HG03280 (cell line): ENCODE results near the gene CNOT4.

ENCODE experiments used
- ATAC-seq: cut with Tn5 transposase; IDR thresholded peaks from one replicate; pipeline ENCODE4 v1.9.1; 2021; ENCODE audit warnings: mild to moderate bottlenecking, moderate library complexity; ENCODE audit not compliant: unreplicated experiment

CNOT4 gene

DNA sequence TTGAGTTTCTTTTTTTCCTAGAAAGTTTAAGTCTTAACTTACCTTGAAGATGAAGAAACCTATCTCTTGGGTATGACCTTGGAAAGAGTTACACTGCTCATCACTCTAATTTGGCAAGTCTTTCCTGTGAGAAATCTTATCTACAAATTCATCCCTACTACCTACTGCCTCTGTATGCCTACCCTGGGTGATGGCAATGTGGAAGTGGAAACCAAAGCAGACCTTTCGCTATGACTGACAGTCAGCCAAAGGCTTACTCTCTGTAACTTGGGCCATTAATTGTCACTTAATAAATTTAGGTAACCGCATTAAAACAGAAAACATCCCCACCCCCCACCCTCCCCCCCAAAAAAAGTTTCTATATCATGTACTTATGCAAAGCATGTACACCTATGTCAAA lies 103.9 kb downstream of the CNOT4 start:
- ATAC-seq: no peak

DNA sequence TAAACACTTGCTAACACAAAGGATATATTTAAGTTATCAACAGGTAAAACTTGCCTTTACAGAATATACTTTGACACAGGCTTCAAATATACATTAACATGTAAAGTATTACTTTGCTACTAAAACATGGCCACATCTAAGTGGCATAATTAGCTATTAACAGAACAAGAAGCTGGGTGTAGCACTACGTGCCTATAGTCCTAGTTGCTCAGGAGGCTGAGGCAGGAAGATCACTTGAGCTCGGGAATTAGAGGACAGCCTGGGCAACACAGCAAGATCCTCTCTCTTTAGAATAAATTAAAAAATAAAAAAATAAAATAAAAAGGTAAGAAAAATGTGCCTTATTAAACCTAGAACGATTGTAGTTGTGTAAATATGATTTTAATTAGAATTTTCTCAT lies 106.6 kb downstream of the CNOT4 start:
- ATAC-seq: no peak

DNA sequence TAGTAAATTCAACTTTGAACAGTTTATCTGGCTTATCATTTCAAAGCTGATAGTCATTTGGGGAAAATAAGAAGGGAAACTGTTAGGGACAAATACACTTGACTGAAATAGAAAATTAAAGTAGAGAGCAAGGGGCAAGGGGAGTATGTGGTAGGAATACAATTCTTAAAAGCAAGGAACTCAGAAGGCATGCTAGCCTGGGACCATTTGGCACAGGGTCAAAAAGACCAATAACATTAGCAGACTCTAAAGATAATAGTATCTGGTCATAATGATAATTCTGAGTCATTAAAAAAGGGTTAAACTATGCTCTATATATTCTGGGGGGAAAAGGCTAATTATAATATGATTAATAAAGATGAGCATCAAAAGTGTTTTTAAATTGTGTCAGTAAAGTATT lies 112.2 kb downstream of the CNOT4 start:
- no peak for ATAC-seq

DNA sequence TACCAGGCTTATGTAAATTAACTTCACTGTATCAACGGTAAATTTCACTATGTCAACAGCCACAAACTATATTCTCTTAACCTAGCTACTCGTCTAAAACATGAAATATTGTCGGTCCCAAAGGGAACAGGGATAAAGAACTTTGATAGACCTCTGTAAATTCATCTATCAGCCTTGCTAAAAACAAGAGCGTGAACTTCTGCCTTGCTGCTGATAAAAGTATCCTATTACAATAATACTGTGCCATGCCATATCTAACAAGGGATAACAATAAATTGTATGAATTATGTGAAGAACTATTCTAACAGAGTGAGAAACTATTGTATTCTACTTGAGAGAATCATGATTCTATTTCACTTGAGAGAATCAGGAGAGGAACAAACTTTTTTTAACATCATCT lies 117.2 kb downstream of the CNOT4 start:
- ATAC-seq: no peak

DNA sequence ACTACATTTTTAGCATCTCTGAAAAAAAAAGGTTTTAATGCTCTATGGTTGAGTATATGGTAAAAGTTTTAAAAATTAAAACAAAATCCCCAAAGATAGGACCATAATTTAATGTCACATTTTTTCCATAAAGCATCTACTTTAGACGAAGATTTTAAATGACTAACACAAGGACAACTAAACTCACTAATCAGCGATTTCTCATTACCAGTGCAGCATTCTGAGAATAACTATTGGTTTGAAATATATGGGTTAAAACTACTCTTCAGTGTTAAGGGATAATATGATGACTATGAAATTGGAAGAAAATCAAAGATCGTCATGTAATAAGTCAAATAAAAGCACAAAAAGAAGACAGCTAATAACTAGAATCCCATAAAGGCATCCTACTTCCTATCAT lies 118.4 kb downstream of the CNOT4 start:
- ATAC-seq: no peak

DNA sequence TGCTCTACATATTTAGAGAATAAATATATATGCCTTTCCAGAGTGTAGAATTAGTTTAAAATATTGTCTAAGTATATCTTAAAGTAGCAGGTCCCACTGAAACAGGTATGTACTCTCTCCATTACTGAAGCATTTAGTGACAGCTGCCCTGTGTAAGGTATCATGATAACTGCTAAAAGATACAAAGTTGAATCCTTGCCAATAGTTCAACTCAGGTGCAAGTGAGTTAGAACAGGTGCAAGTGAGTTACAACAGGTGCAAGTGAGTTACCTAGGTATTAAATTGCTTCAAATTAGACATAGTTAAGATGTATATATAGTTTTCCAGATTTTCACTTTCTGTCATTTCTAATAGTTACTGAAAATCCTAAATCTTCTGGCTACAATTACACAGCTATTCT lies 119.1 kb downstream of the CNOT4 start:
- ATAC-seq: no peak

DNA sequence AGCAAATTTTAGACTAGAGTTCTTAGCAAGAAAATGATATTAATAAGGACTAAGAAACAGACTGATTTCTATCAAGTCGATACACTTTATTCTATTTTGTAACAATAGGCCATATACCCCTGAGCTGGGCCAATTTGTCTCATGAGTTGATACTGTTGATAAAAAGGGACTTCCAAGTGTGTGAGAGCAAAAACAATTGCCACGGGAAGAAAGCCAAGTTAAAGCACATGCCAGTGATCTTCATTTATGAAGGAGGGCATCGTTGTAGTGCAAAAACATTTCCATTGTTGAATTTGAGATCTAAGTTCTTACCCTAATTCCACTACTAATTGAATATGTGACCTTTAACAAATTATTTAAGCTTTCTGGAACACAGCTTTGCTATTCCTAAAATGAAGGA lies 119.9 kb downstream of the CNOT4 start:
- no peak for ATAC-seq

DNA sequence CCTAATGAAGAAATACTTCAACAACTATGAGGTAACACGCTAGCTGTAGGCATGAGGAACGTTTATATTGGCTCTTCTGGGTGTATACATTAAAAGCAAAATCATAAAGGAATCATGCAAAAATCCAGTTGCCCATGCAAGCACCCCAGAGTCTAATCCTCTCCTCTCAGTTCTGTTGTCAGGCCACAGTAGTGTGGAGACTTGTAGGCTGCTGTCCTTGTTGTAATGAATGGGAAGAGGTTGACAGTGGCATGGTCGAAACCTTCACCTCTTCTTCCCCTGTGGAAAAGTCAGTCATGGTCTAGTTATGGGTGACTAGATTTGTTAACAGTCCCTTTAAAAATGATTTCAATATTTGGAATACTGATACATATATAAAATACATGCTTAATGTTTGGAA lies 121.3 kb downstream of the CNOT4 start:
- no peak for ATAC-seq

DNA sequence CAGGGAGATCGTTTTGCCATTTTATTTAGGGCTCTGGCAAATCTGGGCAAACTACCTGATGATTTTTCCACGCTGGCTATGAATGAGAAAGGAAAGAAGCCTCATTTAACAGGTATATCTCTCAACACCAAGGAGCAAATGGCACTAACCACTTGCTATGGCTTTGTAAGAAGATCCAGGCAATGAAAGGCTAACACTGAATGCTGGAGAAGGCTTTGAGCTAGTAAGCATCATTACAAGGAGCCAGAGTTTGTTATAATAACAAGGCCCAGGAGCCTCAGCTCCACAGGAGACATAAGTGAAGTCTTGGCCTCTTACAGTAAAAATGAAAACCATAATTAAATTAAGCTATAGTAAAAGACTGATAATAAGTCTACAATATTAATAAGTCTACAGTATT lies 123.1 kb downstream of the CNOT4 start:
- ATAC-seq: no peak

DNA sequence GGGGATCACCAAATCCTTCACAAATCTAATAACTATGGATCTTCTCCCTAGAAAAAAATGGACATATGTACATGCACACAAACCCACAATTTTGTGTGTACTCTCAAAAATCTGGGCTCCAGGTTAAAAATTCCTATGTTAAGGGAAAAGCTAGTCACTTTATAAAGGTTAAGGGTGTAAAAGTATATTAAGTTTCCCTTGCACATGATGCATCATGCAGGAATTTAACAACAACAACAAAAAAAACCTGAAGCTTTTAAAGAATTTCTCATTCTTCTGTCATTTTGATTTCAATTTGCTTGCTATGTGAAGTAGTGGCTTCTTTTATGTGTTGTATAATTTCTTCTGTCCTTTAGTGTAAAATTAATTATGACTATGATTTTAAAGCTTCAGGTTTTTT lies 123.7 kb downstream of the CNOT4 start:
- ATAC-seq: no peak

DNA sequence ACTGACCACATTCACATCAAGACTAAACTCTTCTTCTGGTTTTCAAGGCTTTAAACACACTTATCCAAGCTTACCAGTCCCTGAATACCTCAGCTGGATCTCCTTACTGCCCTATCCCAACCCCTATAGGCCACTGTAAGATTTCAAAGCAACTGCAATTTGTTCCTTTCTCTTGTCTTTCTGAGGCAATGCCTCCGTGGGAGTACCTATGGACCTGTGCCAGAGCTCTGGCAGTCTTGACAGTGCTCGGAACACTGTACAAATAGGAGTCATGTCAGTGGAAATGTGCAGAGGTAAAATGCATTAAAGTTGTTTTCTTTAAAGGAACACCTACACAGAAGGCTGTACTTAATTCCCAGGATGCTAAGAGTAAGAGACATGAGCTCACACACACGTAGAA lies 124.7 kb downstream of the CNOT4 start:
- no peak for ATAC-seq

DNA sequence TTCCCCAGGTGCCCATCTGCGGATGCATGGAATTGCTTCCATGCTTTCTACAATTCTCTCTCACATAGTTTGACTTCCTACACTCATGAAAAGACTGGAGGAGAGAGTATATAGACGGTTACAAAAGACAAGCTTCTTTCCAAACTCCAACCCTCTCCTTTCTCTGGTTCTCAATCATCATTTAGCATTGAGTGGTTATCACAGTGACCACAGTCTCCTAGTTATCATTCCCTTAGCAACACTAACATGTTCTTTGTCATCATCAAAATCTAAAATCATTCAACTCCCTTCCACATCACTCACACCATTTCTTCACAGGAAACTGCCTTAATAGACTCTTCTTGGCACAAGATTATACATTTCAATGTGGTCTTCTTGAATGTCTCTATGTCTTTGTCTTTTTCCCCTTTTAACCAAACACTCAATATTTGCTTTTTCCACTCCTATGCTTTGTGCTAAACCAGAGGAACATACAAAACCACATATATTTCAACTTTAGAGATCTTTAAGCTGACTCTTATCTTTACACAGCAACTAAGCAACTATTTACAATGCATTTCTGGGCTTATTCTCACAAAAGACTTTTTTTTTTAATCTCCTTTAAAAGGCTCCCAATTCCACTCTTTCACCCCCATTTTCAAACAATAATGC lies 126.3 kb downstream of the CNOT4 start:
- ATAC-seq: no peak

DNA sequence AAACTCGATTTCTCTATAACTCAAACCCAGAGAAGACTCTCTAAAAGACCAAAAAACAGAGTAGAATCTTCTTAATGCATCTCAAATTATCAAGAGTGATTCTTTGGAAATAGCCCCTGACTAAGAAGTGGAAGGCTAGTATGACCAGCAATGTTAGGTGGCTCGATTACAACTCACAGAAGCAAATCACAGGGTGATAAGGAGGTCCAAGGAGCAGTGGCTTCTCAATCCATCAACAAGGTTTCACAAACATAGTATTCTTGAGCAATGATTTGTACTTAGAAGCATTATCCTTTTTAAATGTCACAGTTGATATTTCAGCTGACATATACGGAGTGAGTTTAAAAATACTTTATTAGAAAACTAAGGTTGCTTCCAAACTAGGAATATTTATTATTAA lies 127.7 kb downstream of the CNOT4 start:
- no peak for ATAC-seq

DNA sequence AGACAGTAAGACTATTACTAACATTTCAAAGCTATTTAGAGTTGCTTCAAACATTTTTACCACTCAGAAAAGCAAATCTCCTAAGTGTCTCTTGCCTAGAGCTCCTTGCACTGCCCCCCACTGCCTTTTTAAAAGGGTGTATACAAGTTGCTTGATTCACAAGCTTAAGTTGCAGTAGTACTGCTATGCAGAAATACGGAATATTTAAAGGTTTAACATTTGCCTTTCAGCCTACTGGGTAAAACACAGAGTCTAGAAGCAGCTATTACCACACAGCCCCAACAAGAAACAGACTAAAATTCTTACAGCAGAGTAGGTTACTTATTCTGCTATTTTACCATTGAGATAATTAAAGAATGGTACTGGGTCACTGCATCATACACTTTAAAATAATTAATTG lies 128.5 kb downstream of the CNOT4 start:
- no peak for ATAC-seq

DNA sequence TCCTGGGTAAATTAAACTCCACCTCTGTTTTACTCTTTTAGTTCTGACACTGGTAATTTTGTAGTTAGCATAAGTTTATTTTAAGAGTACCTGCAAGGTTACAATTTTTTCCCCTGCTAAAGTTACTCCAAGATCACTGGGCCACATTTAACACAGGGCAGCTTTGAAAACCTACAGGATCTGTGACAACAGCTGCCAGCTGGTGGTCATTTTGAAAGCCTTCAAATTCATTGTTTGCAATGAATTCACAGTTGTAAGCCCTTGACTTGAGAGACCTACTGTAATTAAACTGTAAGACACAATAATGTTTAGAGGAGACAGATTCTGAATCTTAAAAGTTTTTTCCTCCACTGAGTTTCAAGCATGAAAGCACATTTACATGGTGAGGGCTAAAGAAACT lies 129.6 kb downstream of the CNOT4 start:
- no peak for ATAC-seq

DNA sequence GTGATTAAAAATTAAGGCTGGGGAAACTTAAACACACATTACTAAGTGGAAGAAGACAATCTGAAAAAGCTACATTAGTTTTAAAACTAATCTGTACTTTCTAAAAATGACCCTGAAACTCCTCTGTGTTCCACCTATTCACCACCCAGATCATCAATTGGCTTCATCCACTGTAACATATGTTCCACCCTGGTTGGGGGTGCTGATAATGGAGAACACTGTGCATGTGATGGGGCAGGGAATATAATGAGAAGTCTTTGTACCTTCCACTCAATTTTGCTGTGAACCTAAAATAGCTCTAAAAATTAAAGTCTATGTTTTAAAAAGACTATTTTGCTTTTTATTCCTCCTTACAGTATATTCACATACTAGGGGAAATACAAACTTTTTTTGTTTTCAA lies 132.7 kb downstream of the CNOT4 start:
- ATAC-seq: no peak

DNA sequence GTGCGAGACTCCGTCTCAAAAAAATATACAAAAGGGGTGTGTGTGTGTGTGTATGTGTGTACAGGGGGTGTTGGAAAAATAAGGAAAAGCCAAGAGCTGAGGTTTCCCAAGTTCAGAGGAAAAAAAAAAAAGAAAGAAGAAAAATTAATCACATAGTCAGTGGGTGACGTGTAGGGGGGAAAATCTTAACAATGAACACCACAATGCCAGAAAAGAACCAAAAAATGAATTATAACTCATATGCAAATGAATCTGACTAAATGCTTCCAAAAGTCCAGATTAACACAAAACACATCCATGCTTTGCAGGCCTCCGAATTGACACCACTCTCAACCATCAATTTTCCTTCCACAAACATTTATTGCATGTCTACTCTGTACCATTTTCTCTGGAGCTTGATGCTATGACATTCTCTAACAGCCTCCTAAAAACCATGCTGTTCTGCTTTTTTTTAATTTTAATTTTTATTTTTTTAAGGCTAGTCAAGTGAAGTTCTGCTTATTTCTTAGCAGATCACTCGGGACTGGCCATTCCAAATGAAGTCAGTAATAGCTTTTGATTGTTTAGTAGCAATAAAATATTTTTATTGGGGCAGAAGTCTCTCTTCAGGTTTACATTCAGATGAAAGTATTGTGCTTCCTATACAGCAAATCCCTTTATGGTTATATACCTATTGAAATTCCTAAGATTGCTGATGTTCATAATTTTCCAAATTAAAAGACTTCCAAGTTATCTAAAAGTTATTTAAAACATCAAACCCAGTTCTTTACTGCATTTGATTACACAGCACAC lies 133.8 kb downstream of the CNOT4 start:
- no peak for ATAC-seq

DNA sequence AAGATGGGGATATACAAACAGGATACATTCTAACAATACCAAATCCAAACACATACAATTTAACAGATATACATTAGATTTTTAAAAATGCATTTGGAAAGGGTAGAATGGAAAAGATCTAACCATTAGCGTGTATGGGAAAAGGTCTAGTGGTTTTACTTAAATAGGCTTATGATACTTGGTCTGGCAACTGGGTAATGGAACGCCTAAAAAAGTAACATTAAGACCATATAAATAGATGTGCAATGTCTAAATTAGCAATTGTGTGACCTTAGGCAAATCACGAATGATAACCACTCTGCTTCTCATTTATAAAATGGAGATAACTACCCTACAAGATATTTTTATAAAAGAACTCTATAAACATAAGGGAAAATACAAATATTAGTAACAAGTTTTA lies 135.2 kb downstream of the CNOT4 start:
- ATAC-seq: no peak

DNA sequence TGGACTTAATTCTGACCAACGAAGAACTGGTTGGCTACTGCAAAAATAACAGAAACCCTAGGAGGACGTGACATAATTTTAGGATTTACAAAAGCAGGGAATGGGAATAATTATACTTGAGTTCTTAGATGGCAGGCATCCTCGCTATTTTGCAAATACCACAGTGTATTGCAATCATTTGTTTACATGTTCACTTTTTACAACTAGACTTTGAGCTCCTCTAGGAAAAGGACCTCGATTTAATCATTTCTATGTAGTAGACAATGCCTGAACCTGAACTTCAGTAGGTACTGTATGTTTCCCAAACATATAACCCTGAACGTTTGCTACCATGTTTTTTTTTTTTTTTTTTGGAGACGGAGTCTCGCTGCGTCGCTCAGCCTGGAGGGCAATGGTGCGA lies 137.7 kb downstream of the CNOT4 start:
- no peak for ATAC-seq

DNA sequence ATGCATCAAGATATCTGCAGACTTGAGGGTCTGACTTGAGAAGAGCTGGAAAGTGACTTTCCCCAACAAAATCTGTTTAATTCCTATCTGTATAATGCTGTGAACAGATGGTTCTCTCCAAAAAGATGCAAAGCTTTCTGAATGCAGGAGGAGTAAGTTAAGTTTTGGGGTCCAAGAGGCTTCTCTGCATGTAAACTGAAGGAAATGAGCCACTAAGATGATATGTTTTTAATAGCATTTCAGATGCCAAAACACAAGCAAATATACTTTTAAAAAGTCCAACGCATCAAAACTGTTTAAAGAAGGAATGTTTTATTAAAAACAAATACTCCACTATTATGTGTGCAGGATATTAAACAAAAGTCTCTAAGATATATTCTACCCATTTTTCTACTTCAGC lies 139.2 kb downstream of the CNOT4 start:
- ATAC-seq: no peak

DNA sequence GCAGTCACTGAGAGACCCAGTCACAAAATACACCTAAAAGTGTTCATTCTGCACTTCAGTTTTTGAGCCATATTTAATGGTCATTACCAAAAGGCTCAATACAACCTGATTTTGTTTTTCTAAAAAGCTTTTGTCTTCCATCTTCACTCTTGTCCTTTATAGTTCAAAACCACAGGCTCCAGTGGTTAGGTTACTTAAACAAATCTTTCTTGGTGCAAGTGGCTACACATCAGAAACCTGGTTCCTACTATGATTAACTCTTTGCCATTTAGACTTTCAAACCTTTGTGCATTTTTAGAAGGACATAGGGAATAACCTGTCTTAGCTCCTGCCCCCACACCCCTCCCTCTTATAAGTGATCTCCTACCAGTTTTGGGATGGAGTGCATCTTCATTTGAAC lies 140.5 kb downstream of the CNOT4 start:
- no peak for ATAC-seq

DNA sequence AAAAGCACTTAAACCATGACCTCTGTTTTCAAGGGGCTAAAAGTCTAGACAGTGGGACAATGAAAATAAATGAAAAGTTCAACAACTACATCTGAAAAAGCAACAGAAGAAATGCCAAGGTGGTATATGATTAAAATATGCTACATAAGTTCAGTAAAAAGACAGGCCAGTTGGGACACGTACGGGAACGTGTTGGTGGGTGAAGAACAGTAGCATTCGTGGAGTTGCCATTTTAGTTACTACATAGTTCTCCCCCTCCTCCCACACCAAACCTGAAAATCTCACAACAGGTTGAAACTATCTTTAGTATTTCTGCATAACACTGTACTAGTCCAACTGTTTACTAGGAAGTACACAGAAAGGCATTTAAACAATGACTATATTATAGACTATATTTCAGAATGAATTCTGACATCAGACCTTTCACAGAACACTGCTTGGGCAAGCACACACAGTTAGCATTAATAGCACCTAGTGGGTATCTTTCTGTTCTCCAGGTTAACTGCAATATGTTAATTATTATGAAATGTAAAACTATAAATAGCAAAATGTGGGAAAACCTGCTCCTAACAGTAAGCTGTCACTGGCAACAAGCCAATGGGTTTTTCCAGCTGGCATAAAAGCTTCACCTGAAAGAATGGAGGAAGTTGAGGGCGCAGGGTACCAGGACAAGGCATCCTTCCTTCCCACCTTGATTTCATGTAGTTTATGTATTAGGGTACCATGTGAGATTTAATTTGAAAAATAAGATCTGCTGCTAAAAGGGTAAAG lies 141.3 kb downstream of the CNOT4 start:
- ATAC-seq: no peak
